HG03108 (cell line): ENCODE results near the gene OR52I1.
A peak's percentile ranks its signal among the peaks of the same experiment; 100 is the strongest.

Experiments
- ATAC-seq: cut with Tn5 transposase; IDR thresholded peaks from one replicate; pipeline ENCODE4 v1.9.1; 2021; ENCODE audit warnings: moderate library complexity; ENCODE audit not compliant: unreplicated experiment

OR52I1 gene

DNA sequence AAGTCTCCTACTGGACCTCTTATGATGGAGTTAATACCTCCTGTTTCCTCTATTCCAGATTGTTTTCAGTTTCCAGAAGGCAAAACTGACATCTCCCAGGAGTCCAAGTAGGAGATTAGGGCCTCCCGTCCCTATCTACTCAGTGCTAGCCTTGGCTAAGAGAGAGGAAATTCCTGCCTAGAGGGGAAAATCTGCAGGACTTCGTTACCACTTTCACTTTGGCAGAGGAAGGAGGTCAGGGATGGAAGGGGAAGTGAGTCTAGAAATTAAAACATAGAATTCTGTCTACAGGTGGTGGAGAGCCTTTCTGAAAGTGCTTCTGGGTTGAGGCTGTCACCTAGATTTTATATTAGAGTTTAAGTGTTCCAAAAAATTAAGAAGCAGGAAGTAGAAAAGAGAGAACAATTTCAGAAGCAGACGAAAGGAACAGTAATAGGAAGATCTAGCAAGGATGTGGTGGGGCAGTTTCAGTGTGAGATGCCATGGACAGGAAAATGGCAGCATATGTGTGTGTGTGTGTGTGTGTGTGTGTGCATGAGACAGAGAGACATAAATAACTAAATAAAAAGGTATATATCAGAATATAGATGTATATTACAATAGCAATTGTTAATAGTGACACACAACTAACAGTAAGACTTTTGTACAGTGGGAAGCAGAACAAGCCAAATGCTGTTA is 16.6 kb downstream of the OR52I1 start:
- ATAC-seq = no peak

GRCh38 chr11:4611986-4612385 is 18.1 kb downstream of the OR52I1 start:
- no peak for ATAC-seq

GRCh38 chr11:4615856-4616444 is 22.1 kb downstream of the OR52I1 start:
- no peak for ATAC-seq

GRCh38 chr11:4619514-4619913 is 25.7 kb downstream of the OR52I1 start:
- no peak for ATAC-seq

DNA sequence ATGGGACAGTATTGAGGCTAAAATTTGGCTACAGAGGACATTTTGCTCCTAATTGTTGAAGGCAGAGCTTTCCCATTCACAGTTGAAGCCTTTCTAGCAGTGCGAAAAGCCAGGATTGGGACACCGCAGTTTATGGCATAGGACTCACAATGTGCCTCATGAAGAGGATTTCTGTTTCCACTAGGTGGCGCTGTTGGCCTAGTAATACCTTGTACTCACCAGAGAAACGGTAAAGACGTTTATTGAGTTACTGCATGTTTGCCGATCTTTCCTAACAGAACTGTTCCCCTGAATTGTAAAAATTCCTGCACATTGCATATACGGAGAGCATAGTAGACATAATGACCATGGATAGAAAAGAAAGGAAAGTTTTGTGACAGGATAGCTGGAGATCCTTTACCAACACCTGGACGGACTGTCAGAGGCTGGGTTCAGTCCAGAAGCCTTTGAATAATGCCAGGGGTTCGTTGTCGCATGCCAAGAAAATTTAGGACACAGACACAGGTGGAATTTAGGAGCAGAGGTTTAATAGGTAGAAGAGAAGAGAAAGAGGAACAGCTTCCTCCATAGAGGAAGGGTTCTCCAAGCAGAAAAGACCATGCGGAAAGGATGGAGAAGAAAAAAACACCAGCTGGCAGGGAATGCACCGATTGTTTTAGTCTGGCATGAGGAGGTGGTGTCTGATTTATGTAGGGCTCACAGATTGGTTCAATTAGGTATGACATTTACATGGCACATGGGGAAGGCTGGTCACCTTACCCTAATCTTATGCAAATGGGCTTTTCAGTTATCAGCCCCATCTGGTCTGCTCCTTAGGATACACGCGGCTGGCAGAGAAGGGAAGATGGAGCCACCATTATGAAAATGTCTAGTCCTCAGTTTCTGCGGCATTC is 32.6 kb downstream of the OR52I1 start:
- ATAC-seq = no peak

GRCh38 chr11:4636136-4636535 is 42.3 kb downstream of the OR52I1 start:
- no peak for ATAC-seq

DNA sequence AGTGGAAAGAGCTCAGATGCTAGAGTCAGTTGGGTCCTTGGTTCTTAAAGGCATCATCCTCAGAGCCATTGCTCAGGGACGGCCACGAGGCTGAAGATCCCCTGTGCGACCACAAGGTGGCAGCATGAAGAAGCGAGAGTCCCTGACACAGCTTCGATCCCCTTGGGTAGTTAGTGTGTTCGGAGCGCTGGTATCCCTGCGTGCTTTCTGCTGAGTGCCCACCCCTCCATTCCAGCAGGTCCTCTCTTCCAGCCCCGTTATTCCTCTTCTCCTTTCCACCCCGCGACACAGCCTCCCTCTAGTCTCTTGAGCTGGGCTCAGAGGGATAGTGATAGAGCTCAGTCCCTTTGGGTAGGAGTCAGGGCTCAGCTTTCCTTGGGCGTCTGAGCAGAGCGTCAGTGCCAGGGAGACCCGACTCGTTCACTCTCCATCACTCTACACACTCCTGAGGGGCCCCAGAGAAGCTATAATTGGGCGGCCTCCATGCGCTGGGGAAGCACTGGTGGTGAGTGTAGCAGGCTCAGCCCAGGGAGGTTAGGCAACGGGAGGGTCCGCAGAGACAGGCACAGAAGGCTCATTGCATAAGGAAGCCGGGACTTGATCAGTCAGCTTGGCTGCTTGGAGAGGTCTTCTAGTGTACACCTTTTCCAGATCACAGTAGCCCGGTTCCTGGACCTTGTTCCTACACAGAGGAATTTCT is 43.3 kb downstream of the OR52I1 start, which contains the start of gene OR51D1:
OR51D1 (plus strand) TSS at position 516 of the 700 bp plus-strand sequence. CDS start 2,314 bp downstream, outside the sequence.
- peak; percentile 84 for ATAC-seq

DNA sequence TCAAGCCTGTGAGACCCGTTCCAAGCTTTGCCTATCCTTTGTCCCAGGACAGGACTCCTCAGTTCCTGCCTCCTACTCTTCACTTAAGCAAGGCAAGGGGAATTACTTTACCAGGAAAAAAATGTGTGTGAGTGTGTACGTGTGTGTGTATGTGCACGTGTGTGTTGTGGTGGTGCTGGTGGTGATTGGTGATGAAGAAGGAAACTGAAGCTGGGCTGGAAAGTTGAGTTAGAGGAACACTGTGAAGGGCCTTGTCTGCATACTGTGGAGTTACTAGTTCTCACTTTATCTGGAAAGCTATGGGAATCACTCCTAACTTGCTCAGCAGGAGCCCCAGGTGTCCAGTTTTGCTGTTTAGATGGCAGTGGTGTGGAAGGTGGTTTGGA is 43.8 kb downstream of the OR52I1 start:
- no peak for ATAC-seq

DNA sequence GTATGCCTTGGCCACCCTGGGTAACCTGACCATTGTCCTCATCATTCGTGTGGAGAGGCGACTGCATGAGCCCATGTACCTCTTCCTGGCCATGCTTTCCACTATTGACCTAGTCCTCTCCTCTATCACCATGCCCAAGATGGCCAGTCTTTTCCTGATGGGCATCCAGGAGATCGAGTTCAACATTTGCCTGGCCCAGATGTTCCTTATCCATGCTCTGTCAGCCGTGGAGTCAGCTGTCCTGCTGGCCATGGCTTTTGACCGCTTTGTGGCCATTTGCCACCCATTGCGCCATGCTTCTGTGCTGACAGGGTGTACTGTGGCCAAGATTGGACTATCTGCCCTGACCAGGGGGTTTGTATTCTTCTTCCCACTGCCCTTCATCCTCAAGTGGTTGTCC is 46.1 kb downstream of the OR52I1 start:
- ATAC-seq = no peak

DNA sequence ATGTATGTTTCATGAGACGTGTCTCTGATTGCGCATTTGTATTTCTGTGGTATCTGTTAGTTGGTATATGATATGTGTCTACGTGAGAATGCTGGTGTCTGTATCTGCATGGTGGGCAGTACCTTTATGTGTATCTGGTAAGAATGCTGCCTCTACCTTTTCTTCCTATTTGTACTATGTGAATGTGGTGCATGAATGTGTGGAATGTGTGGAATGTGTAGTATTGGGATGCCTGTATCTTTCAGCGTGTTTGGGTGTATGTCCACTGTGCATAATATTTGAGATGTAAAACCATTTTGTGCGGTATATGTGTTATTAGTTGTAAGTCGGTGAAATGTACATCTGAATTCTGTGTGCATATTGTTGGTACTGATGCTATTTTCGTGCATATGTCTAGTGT is 47.7 kb downstream of the OR52I1 start:
- no peak for ATAC-seq

DNA sequence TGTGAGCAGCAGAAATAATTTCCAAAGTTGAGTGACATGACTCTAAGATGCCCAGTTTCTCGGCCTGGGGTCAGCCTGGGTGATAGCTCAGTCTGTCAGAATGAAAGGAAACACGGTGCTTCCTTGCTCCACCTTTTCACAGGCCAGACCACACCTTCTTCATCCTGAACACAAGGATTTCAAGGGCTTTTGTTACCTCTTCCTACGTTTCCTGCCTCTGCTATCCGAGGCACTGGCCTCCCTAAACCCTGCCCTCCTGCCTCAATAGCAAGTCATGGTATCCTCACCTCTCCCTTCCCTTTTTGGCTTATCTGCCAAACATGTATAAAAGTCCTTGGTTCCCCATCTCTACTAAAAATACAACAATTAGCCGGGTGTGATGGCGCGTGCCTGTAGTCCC is 48.2 kb downstream of the OR52I1 start:
- ATAC-seq = no peak

DNA sequence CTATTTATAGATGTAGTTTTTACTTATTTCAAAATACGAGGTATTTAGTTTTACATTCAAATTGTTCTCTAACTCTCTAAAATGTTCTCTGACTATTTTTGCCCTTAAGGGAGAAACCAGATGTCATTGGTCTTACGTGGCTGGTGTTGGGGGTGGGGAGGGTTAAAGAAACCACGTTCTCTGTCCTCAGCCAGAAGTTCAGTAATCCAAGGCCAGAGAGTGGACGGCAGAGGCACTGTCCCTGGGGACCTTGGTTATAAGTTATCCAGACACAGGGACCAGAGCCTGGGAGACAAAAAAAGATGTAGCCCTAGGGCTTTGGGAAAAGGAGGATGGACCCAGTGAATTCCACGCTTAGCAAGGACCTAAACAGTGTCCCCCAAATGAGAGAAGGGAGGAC is 49.2 kb downstream of the OR52I1 start:
- ATAC-seq = no peak

GRCh38 chr11:4643682-4644081 is 49.8 kb downstream of the OR52I1 start, which contains the start of gene OR51E1:
Gene OR51E1, plus strand, starts transcription at chr11:4643982. Its CDS starts 8,545 bp downstream, at chr11:4652527.
- ATAC-seq = no peak

GRCh38 chr11:4644233-4644632 is 50.4 kb downstream of the OR52I1 start:
- ATAC-seq = no peak
